ENCODE data around the gene S1PR1. TPM values are rescaled to one million over a fixed set of nuclear protein-coding genes. Genes with fewer than 3 reads are reported as not detected.
"Not testable (repeated sequence)": the region's sequence is repeated elsewhere in the genome, so short reads cannot be mapped to it uniquely, and the experiment has no call there.

S1PR1 gene
- total RNA-seq, 1 experiment from 2014 or later, result 15.5 TPM

DNA sequence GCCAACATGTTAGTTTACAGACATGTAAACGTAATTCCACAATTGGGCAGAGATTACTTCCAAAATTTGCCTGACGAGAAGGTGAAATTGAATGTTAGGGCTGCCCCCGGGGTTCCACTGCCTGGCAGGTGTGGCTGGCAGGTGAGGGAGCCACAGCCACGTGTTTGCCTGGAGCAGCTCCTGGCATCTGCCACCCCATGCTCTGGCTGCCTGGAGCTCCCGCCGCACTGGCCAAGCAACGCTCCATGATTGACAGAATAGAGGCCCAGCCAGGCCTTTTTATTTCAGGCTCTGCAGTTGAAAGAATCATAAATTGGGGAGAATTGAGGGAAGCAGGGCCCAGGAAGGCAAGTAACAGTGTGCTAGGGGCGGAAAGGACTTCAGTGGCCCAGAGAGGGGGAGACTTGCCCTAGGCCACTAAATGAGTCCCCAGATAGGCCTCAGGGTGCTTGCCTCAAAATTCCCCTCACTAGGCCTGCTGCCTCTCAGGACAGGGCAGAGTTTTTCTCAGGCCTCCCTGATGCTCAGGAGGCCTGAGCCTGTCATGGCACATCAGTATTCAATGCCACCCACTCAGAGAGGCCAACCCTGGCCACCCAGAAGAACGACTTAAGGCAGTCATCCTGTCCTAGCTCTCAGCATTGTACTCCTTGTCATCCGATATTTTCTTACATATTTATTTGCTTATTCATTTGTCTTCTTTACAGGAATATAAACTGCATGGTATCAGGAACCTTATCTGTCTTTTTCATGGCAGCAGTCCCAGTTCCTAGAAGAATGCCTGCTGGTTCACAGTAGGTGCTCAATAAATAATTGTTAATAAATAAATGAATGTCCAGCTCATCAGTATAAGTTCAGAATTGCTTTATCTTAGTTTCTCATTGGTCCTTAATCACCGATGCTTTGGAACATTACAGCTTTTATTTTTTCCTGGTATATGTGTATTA lies 16.6 kb upstream of the S1PR1 start:
- no peak for DNase-seq (ENCODE audit: low read depth)

- no peak for DNase-seq (ENCODE audit: low read depth)
Measured at GRCh38 chr1:101220906-101221305, 15.9 kb upstream of the S1PR1 start.

DNA sequence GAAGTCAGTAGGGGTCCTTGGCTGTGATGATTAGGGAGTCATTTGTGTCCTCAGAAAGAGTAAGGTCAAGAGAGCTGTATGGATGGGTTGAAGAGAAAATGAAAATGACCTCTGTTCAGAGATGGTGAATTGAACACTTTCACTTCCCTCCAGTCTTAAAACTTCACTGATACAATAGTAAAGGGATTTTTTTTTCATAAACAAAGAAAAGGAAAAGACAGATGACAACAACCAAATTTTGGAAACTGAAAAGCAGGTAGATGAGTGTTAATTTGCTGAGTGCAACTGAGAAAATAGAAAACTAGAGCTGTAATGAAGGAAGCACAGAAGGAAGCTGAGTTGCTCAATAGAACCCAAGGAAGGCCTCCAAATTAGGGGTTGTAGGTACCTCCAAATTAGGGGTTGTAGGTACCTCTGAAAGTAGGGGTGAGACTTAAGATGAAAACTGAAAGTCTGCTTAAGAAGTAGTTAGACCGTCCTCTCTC lies 14.8 kb upstream of the S1PR1 start:
- no peak for DNase-seq (ENCODE audit: low read depth)

DNA sequence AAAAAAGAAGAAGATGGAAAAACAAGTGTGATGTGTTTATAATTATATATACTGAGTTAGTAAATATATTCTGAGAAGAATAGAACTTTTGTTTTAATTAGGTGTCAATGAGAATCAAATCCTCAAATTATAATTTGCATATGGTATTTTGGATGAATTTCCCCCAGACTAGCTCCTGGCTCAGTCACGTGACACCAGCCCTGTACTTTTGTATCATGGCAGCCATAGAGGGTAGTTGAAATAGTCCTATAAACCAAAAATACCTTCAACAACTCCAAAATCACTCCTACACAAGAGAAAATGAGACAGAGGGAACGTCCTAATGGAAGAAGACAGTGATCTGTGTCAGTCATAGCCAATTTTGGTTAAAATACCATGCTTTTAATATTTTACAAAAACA lies 9.0 kb upstream of the S1PR1 start:
- DNase-seq (ENCODE audit: low read depth), result no peak

GRCh38 chr1:101228424-101229134 lies 8.2 kb upstream of the S1PR1 start:
- DNase-seq (ENCODE audit: low read depth), result no peak

DNA sequence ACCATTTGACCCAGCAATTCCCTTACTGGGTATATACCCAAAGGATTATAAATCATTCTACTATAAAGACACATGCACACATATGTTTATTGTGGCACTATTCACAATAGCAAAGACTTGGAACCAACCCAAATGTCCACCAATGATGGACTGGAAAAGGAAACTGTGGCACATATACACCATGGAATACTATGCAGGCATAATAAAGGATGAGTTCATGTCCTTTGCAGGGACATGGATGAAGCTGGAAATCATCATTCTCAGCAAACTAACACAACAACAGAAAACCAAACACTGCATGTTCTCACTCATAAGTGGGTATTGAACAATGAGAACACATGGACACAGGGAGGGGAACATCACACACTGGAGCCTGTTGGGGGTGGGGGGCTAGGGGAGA lies 4.6 kb upstream of the S1PR1 start:
- not testable (repeated sequence) for DNase-seq (ENCODE audit: low read depth)

GRCh38 chr1:101233495-101233894 lies 3.3 kb upstream of the S1PR1 start:
- no peak for DNase-seq (ENCODE audit: low read depth)

DNA sequence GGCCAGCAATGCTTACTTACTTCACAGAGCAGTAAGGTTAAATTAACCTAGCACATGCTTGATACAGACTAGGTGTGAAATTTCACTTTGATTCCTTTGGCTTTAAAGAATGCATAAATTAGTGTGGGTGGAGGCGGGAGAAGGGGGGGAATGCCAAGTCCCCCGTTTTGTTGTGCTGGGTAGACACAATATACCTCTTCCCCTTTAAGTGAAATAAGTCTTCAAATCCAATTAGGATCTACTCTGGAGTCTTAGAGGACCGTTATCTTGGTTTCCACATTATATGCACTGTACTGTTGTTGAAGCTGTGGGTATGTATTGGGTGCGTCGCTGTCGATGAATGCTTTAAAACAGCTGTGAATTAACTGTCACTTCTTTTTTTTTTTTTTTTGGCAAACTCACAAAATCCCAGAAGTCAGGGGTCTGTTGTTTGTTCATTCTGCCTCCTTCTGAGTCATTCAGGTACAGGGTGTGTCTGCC lies 1.6 kb upstream of the S1PR1 start:
- no peak for DNase-seq (ENCODE audit: low read depth)

DNA sequence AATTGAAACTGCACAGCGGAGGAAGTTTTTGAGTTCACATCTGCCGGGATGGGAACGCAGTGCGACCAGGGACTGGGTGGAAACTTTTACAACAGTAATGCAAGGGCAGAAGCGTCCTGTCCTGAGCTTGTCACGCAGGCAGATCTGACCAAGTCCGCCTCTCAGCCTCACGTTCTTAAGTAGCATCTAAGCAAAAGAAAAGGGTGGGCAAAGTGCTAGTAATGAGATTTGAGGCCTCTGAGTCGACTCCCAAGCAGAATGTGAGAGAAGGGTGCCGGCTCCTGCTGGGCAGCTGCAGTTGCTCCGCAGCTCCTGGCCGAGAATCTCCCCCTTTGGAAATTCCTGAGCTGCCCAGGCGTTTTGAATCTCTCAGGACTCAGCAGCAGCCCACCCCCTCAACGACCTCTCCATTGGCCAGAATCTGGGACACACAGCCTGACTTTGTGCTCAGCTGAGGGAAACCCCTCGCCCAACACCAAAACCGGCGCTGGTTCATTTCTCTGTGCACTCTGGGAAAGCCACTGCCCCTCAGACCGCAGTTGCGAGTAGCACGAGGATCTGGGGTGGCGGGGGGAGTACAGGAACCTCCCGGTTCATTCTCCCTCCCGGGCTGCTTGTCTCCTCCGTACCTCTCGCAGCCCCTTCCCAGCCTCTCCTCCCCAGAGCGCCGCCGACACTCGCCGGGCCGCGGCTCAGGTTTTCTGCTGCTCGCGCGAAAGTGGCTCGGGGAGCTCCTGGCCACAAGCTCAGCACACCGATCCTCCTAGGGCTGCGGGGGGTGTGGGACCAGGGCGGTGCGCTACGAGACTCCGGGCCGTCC lies 913 bp upstream of the S1PR1 start:
- DNase-seq (ENCODE audit: low read depth), result peak; percentile 63

DNA sequence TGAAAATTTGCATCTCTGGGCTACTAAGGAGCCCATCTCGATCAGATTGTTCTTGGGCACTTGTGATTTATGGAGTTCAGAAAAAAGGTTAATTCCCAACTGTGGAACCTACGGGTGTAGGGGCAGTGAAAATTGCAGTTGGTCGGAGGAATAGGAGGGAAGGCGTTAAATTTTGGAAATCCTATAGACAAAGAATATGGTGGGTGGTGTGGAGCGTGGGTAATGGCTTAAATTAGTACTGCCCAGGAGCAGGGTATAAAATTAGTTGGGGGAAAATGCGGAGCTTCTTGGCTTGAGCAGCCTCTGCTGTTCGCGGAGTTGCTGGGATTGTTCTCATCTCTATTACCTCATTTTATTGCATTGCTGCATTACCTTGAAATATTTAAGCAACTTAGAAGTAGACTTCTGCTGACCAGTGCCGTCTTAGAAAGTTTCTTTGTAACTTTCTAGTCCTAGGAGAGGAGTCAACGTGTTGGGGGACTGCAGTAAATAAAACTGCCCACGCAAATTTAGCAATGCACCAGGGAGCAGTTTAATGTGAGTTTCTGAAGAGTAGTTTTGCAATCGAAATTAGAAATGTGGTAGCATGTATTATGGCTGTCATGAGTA lies 514 bp downstream of the S1PR1 start:
- peak; percentile 47 for DNase-seq (ENCODE audit: low read depth)

DNA sequence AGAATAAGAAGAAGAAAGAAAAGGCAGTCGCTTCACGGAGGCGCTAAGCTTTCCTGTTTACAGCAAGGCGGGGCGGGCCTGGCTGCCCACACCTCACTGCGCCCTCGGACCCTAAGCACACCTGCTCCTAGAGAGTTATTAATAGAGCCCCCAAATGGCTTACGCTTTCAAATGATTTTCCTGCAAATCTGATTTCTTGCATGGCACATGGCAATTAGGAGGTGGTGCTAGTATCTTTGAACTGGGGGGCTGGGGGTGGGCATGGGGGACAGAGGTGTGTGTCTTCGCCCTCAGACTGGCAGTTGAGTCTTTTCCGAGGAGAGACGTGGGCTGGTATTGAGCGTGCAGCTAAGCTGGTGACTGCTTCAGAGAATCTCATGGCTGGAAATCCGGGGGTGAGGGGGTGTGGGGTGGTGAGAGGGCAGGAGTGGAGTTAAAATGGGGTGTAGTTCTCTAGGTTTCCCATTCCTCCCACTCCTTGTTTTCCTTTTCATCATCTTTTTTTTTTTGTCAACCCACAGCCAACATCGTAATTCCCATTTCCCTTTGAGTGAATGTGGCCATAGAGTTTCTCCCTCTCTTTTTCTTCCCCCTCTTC lies 1.3 kb downstream of the S1PR1 start:
- no peak for DNase-seq (ENCODE audit: low read depth)

- peak; percentile 85 for DNase-seq (ENCODE audit: low read depth)
Measured at GRCh38 chr1:101238681-101239094, 1.9 kb downstream of the S1PR1 start.

- DNase-seq (ENCODE audit: low read depth), result no peak
Measured at GRCh38 chr1:101239095-101240040, 2.5 kb downstream of the S1PR1 start.

- no peak for DNase-seq (ENCODE audit: low read depth)
Measured at GRCh38 chr1:101240041-101240430, 3.2 kb downstream of the S1PR1 start.

GRCh38 chr1:101241485-101242225 lies 4.8 kb downstream of the S1PR1 start:
- no peak for DNase-seq (ENCODE audit: low read depth)

GRCh38 chr1:101242324-101243050 lies 5.7 kb downstream of the S1PR1 start:
- DNase-seq (ENCODE audit: low read depth), result no peak

- DNase-seq (ENCODE audit: low read depth), result no peak
Measured at GRCh38 chr1:101243751-101244150, 6.9 kb downstream of the S1PR1 start.

DNA sequence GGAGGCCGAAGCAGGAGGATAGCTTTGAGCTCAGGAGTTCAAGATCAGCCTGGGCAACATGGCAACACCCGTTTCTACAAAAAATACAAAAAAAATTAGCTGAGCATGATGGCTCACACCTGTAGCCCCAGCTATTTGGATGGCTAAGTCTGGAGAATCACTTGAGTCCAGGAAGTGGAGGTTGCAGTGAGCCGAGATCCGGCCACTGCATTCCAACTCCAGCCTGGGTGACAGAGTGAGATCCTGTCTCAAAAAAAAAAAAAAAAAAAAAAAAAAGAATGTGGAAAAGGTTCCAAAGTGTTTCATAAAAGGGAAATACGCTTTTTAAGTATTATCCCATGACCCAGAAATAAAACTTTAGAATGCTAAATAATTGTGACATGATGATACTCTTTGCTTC lies 8.0 kb downstream of the S1PR1 start:
- DNase-seq (ENCODE audit: low read depth), result no peak

Data from HT1080 (cell line).